HG03521 (cell line): ENCODE data around the gene ZFP1.
"Not testable (repeated sequence)": the region's sequence is repeated elsewhere in the genome, so short reads cannot be mapped to it uniquely, and the experiment has no call there.

Experiments used
- ATAC-seq: cut with Tn5 transposase; IDR thresholded peaks from one replicate; pipeline ENCODE4 v1.9.1; 2021; ENCODE audit warnings: mild to moderate bottlenecking, moderate library complexity; ENCODE audit not compliant: unreplicated experiment

ZFP1 gene

GRCh38 chr16:75112734-75113491, 35.4 kb upstream of the ZFP1 start:
- ATAC-seq = no peak

GRCh38 chr16:75113541-75114121, 34.7 kb upstream of the ZFP1 start:
- ATAC-seq = no peak

GRCh38 chr16:75114179-75114945, 34.0 kb upstream of the ZFP1 start:
- ATAC-seq = no peak

GRCh38 chr16:75114946-75115825, 33.1 kb upstream of the ZFP1 start:
- ATAC-seq = no peak

DNA sequence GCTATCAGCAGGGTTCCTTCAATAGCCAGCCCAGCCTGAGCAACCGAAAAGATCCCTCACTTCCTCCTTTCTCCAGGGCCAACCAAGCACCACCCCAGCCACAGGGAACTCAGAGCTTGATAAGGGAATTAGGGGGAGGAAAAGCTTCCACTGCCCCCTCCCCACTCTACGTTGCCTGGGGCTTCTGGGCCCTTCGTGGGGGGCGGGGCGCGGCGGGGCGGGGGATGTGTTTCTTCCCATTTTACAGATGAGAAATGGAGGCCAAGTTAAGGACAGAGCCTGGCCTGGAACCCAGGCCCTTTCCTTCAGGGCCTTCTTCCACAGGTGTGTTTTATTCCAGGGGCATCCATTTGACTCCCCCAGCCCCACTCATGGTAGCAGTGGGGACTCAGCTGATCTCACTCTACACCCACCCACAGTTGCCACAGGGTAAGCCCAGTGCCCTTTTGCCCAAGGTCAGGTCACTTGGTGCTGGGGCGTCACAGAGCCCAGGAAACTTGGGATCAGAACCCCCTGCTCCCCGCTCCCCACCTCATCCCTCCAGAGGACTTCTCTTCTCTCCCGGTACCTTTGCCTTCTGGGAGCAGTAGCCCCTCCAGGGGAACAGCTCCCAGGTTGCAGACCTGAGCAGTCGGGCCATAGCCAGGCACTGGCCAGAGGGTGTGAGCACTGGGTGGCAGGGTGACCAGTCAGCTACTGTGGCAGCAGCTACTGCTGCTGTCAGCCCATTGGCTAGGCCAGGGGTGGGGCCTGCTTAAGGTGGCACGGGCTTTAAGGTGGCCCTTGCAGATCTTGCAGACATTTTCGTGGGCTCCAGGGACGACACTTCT, 32.0 kb upstream of the ZFP1 start, which contains the start of gene LDHD:
LDHD (minus strand) TSS at position 700 of the 830 bp plus-strand sequence; CDS start at position 640, 60 bp downstream.
- peak; percentile 71 for ATAC-seq

DNA sequence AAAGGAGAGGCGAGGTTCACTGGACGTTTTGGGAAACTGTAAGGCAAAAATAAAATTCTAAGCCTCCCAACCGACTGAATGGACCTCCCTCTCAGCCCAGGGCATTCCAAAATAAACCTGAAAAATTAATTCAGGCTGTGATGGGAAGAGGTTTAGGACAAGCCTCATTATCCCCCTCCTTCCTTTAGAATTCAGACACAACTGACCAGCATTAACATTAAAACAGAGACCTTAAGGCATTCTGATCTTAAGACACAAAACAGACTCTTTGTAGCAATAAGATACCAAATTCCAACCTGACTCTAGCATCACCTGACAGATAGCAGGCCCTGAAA, 31.4 kb upstream of the ZFP1 start:
- no peak for ATAC-seq

- no peak for ATAC-seq
Measured at GRCh38 chr16:75118943-75119539, 29.3 kb upstream of the ZFP1 start.

GRCh38 chr16:75120253-75120652, 28.1 kb upstream of the ZFP1 start:
- ATAC-seq = no peak

DNA sequence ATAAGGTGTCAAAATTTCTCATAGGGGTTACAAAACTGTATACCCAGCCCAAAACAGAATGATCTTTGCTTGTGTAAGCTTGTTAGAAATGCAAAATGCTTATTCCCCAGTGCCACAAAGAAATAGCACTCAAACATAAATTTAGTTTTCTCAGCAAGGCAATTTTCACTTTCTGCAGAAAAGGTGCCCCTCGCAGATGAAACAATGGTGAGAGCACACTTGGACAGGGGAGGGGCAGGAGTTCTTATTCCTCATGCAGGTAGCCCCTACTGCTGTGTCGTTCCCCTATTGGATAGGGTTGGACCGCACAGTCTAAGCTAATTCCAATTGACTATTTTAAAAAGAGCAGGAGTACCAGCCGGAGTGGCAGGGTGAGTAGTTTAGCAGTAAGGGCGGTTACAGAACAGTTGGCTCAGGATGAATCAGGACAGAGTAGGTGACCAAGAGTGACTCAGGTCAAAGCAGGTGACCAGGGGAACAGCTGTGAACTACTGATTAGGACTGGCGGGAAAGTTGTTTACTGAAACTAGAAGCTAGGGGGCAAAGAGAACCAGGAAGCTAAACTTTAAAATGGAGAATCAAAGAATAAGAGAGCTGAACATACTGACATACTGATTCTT, 26.3 kb upstream of the ZFP1 start:
- ATAC-seq = no peak

- no peak for ATAC-seq
Measured at GRCh38 chr16:75122609-75123008, 25.7 kb upstream of the ZFP1 start.

- no peak for ATAC-seq
Measured at GRCh38 chr16:75127713-75128415, 20.5 kb upstream of the ZFP1 start.

- ATAC-seq = not testable (repeated sequence)
Measured at GRCh38 chr16:75129421-75130149, 18.7 kb upstream of the ZFP1 start.

DNA sequence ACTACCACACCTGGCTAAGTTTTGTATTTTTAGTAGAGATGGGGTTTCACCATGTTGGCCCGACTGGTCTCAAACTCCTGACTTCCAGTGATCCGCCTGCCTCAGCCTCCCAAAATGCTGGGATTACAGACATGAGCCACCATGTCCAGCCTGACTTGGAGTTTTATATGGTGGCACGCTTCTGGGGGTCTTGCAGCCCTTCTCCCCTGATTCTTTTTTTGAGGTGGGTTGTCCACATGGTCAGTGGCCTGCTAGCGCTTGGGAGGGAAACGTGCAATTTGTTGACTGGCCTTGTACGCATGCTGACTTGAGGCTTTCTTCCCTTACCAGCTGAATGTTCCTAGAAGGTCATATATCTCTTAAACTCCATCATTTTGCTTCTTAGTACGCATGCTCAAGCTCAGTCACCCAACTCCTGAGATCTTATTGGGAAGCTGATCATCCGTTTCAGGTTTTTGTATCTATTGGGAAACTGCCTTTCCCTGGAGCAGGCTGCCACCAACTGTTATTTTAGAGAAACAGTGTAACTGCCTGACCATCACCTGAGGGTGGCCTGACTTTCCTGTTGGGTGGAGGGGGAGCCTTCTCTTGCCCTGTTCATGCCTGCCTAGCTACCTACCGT, 18.1 kb upstream of the ZFP1 start:
- no peak for ATAC-seq

GRCh38 chr16:75131081-75131480, 17.2 kb upstream of the ZFP1 start:
- no peak for ATAC-seq

- ATAC-seq = no peak
Measured at GRCh38 chr16:75138233-75138632, 10.1 kb upstream of the ZFP1 start.

DNA sequence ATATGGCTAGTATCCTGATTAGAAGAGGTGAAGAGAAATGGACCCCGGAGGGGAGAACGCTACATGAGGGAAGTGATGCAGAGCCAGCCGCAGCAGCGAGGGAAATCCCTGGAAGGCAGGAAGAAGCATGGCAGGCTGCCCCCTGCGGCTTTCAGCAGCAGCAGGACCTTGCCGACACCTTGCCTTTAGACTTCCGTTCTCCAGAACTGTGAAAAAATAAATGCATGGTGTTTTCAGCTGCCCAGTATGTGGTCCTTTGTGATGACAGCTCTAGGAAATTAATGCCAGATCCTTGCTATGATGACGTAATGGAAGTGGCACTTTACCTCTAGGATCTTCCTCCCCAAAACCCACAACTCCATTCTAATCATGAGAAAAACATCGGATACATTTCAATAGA, 9.7 kb upstream of the ZFP1 start:
- no peak for ATAC-seq

DNA sequence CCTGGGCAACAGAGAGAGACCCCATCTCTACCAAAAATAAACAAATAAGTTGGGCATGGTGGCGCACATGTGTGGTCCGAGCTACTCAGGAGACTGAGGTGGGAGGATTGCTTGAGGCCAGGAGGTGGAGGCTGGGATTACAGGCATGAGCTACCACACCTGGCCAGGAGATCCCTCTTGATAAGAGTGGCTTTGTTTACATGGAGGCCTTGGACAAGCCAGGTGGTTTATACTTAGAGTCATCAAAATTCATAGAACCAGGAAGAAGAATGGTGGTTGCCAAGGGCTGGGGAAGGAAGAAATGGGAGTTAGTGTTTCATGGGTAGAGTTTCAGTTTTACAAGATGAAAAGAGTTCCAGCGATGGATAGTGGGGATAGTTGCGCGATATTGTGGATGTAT, 8.8 kb upstream of the ZFP1 start:
- ATAC-seq = no peak

GRCh38 chr16:75143941-75144340, 4.4 kb upstream of the ZFP1 start:
- no peak for ATAC-seq
